ENCODE data around the gene FGGY.
"Not testable (repeated sequence)": the region's sequence is repeated elsewhere in the genome, so short reads cannot be mapped to it uniquely, and the experiment has no call there.

The FGGY gene

DNA sequence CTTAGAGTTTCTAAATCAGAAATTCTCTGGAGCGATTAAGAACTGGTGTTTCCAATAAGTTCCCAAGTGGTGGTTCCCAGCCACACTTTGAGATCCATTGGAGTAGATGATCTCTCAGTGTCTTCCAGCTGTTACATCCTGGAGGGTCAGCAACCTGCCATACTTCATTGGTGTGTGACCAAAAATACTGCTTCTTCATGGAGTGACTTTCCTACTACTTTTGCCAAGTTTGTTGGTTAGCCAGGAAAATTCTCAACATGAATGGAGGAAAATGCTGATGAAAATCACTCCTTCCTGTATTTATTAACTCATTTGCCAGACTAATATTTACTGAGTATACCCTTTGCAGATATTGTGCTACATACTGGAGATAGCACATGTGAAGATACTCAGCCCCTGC lies 186.1 kb downstream of the FGGY start:
- no peak for DNase-seq (ENCODE audit: low read depth in 3 of 3)

DNA sequence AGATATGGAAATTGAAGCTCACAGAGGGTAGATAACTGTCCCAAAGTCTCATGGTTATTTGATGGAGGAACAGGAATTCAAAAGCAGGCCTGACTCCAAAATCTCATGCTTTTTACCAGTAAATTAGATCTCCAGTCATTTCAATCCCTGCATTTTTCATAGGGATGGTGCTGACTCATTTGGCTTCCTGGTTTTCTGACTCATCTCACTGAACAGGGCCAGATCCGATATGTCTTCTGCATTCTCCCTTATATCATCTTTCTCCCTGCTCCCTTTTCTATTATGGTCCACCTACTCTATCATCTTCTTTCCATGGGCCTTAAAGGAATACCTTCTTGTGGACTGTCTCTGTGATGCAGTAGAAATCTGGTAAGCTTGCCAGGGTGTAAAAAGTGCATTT lies 187.2 kb downstream of the FGGY start:
- no peak for DNase-seq (ENCODE audit: low read depth in 3 of 3)

DNA sequence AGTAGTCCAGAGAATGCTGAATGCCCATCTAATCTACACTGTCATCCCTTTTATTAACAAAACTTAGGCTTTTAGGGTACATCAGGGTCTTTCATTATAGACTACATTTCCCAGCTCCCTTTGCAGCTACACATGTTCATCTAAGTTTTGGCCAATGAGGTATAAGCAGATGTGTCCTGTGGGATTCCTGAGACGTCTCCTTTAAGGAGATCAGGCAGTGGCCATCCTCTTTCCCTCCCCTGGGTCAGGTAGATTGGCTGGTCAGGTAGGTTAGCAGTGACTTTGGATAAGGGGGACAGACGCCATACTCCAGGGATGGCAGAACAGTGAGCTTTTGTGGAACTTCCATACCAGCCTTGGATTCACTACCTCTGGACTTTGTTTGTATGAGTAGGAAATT lies 188.3 kb downstream of the FGGY start:
- DNase-seq (ENCODE audit: low read depth in 3 of 3) = no peak

DNA sequence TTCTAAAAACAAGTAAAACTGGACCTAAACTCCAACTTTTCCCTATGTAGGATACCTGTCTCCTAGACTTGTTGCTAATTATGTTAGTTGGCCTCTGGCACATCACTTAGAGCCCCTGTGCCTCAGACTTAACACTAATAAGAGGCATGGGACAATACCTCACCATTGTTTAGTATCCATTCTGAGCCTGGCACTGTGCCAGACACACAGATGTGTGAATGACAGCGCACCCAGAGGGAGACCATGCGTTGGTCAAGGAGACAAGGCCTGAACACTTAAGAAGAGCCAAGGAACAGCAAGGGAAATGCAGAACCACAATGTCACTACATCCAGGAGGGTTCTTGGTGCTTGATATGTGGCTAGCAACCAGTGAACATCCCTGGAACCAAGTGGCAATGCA lies 189.1 kb downstream of the FGGY start:
- no peak for DNase-seq (ENCODE audit: low read depth in 3 of 3)

DNA sequence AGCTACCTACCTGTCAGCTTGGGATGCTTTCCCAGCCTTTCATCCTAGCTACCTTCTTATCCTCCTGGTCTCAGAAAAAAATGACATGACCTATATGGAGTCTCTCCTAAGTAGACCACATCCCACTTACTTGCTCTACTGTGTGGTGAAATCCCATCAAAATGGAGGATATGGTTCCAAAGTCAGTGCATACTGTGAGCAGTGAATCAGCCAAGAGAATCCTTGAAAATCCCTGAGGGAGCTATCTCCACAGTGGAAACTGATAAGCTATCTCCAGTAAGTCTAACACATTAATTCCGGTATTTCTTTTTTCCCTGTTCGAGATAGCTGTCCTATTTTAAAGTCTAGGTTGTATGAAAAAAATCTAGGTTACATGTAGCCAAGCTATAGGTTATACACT lies 189.7 kb downstream of the FGGY start:
- no peak for DNase-seq (ENCODE audit: low read depth in 3 of 3)

DNA sequence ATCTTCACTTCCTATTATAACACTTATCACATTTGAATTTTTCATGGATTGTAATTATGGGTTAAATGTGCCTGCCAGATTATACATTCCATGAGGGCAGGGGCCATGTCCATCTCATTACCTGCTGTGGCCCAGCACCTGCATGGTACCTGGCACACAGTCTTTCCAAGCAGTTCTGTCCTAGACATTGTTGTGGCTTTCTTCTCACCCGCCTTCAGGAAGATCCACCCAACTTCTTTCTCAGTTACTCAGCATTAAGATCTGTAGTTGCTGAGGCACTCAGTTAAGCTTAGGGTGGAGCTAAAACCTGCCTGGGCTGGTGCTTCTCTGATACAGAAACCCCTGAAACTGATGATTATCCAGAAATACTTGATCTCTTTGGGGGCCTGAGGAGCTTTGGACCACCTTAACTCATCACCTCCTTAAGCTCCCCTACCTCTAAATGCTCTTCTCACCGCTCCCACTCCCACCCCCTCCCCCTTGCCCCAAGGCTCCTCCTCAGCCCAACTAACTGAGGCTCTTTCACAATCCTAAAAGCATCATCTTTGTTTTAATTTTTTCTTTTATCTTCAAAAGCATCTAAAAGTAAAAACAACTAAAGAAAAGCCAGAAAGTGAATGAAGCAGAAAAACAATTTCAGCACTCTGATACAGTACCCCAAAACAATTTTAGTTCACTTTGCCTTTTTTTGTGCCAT lies 190.6 kb downstream of the FGGY start:
- no peak for DNase-seq (ENCODE audit: low read depth in 3 of 3)

DNA sequence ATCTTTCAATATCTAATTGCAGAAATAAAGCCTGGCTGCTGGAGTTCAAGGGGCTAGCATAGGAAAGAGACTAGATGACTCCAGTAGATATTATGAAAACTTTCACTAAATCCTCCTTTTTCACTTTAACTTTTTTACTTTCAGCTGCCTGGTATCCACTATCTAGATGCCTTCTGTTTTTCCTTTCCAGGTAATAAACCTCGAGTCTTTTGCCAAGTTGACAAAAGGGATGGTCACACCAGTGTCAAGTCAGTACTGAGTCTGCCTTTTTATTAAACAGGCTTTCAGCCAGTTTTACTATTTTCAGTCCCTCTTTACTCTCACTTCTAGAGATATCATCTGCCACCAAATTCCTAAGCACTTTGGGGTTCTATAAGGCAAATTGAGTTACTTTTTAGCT lies 195.6 kb downstream of the FGGY start:
- DNase-seq (ENCODE audit: low read depth in 3 of 3) = no peak

DNA sequence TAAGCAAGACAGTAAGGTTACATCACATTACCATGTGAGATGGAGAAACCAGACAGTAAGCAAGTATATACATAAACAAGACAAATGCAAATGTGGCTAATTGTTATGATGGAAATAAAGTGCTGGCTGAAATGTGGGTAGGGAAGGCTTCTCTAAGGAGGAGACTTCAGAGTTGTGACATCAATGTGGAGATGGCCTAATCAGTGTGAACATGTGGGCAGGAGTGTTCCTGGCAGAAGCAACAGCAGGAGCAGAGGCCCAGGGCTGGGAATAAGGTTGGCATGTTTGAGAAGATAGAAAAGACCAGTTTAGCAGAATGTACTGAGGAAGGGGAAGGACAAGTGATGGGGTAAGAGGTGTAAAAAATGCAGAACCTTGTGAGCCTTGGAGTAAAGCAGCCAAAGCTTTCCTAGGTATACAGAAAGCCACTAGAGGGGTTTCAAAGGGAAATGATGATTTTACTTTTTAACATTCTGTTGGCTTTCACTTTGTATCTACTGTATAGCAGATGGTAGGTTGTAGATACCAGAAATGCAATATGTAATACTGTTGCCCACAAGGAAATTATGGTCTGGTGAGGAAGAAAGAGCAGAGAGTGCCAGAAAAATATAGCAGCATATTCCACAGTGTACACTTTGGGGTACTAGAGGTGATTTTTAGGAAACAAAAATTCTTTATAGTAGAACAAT lies 197.4 kb downstream of the FGGY start:
- no peak for DNase-seq (ENCODE audit: low read depth in 3 of 3)

DNA sequence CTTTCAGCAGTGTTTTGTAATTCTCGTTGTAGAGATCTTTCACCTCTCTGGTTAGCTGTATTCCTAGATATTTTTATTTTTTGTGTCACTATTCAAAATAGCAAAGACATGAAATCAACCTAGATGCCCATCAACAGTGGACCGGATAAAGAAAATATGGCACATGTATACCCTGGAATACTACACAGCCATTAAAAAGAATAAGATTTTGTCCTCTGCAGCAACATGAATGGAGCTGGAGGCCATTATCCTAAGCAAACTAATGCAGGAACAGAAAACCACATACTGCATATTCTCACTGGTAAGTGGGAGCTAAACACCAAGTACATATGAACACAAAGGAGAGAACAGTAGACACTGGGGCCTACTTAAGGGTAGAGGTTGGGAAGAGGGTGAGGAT lies 199.3 kb downstream of the FGGY start:
- DNase-seq (ENCODE audit: low read depth in 3 of 3) = not testable (repeated sequence)

DNA sequence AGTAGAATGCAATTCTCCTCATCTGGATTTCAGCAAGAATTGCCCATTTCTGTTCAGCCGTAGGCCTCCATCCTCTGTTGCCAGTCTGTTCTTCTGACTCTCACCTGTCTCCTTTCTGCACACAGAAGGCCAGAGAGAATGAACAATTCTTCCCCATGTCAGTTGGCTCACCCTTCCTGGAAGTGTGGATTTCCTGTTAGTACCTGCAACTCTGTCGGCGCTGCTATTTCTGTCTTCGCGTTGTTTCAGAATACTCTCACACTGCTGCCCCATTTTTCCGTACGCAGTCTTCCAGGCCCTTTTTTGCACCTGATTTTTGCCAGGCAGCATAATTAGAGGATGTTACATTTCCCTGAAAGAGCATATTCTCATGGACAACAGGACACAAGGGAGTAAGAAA lies 200.7 kb downstream of the FGGY start:
- no peak for DNase-seq (ENCODE audit: low read depth in 3 of 3)

DNA sequence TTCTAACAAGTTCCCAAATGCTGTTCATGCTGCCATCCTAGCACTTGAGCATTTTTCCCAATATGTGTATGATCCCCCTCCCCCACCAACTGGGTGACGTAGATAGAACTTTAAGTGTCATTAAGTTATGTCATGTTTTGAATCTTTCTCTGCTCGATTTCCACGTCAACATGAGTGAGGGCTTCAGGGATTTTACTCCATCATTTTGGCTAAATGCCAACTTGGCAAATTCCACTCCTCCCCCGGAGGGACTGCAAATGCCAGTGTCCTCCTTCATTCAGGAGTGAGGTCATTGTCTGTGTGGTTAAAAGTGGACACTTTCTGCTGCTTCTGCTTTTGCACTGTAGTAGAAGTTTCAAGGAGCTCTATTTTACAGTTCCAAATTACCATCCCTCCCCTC lies 201.7 kb downstream of the FGGY start:
- DNase-seq (ENCODE audit: low read depth in 3 of 3) = no peak

DNA sequence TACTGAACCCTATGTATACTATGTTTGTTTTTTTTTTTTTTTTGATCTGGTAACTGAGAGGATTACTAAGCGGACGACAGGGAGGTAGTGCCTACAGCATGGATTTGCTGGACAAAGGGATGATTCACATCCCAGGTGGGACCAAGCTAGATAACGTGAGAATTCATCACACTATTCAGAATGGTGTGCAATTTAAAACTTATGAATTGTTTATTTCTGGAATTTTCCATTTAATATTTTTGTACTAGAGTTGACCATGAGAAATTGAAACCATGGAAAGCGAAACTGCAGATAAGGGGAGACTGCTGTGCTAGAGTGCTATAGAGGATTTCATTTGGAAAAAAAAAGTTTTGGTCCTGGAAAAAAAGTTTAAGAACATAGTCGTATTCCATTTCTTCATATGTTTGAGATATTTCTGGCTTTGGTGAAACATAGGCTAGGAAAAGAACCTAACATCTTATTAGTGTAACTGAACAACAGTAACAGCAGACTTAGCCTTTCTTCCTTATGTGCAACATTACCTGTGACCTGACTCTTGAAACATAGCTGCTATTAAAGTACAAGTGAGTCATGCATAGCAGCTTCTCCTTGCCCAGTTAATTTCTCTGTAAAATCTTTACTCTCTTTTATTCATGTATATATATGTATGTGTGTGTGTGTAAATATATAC lies 202.5 kb downstream of the FGGY start:
- DNase-seq (ENCODE audit: low read depth in 3 of 3) = no peak

DNA sequence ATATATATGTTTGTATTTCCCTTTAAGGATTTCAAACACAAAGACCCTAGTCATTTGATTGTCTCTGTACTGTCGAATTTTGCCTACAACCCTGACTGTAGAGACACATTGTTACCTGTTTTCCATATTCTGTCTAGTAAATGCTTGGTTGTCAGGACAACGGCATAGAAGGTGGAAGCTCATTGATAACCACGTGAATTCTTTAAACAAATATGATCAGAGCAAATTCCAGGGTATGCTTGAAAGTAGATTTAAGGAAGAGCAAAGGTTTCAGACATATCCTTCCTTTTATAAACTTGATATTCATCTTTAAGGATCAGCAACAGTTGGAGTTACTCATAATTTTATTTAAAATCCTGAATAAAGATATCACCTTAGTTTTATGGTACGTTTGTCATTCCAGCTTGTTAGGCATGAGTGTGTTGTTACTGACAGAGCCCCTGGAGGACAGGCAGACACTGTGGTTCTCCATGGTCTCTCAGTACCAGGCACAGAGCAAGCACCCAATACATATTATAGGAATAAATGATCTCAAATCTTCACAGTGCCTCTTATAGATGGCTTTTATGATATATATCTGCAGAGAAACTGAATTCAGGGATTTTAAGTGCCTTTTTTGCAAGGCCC lies 203.2 kb downstream of the FGGY start:
- no peak for DNase-seq (ENCODE audit: low read depth in 3 of 3)

DNA sequence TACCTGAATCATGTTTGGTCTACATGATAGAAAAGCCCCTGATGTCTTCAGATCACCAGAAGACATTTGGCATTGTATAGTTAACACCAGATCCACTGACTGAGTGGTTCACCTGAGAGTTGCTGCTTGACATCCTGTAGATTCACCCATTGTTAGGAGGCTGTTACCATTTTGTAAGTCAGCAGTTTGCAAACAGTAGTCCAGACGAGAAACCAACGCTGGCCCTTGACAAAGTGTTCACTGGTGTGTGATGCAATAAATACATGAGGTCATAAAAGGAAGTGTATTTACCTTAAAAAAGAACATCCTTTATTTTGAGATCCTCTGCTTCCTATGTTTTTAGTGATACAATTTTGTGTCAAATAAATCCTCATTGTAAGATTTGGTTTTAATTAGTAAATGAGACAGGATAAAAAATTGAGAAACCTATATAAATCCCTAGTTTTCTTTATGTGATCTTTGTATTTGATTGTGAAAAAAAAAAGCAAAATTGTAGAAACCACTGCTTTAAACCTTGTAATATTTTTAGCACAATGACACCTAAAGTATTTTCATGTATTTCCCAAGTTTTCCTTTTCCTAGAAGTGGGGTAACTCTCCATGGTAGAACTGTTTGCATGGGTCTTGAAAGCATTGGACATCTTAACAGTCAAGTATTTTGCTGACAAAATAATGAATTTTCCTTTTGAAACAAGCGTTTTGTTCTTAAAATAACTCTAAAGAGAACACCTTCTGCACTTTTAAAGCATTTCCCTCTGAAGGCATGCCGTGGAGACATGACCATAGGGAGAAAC lies 204.3 kb downstream of the FGGY start:
- DNase-seq (ENCODE audit: low read depth in 3 of 3) = no peak

DNA sequence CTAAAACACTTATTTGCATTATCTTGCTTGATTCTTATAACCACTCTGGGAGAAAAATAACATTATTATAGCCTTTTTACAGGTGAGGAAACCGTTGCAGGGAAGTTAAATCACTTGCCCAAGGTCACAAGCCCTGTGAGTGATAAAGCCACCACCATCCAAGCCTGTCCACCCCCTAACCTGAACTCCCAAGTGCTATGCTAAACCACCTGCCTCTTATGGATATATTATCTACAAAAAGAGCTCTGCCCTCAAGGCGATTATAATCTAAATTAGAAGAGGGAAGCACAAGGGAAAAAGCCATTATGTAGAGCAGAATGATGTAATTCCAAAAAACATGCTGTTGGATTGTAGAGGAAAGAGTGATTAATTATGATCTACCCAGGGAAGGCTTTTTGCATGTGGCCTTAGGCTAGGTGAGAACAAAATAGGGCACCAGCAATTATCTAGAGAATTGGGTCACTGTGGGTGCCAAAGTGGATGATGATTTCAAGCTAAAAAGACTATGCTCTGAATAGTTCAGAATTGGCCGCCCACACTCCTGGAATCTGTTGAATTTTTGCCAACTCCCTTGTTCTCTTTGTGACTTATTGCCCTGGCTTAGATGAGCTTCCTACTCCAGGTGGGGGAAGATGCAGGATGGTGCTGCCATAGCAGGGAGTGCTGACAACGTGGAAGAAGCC lies 205.3 kb downstream of the FGGY start:
- no peak for DNase-seq (ENCODE audit: low read depth in 3 of 3)

DNA sequence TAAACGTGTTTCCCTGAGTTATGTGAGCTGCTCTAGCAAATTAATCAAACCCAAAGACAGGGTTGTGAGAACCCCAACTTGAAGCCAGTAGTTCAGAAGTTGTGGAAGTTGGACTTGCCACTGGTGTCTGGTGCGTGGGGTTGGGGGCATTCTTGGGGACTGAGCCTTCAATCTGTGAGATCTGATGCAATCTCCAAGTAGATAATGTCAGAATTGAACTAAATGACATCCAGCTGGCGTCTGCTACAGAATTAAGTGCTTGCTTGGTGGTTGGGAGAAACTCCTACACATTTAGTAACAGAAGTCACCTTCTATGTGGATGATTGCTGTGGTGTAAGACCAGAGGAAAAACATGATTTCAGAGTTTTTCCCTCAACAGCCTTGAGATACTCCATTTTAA lies 207.4 kb downstream of the FGGY start:
- DNase-seq (ENCODE audit: low read depth in 3 of 3) = no peak

DNA sequence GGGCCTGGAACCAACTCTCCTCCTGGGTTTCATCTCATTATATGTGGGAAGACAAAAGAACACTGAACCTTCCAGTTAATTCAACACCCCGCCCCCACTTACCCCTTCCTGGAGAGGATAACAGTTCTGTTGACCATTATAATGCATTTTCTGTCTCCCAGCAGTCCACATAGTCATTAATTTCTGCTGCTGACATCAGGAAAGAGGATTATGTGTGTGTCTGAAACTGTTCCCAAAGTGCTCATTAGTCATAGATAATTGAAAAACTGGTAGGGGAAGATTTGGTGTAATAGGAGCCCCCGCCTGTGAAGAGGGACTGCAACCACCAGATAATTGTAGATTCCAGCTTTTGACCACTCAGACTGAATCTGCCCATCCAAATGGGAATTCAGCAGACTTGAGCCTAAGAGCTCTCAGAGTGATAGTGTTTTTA lies 208.7 kb downstream of the FGGY start:
- DNase-seq (ENCODE audit: low read depth in 3 of 3) = no peak

DNA sequence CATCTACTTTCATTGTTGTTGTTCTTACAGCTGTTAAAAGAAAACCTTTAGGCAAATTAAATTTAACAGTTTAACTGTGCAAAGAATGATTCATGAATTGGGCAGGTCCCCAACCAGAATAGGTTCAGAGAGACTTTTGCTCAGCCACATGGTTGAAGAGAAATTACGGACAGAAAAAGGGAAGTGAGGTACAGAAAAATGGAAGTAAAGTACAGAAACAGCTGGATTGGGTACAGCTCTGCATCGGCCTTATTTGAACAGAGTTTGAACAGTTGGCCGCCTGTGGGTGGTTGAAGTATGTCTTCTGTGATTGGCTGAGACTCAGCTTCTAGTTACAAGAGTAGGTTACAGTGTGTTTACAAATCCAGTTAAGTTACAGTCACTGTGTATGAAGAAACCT lies 210.1 kb downstream of the FGGY start:
- DNase-seq (ENCODE audit: low read depth in 3 of 3) = no peak

DNA sequence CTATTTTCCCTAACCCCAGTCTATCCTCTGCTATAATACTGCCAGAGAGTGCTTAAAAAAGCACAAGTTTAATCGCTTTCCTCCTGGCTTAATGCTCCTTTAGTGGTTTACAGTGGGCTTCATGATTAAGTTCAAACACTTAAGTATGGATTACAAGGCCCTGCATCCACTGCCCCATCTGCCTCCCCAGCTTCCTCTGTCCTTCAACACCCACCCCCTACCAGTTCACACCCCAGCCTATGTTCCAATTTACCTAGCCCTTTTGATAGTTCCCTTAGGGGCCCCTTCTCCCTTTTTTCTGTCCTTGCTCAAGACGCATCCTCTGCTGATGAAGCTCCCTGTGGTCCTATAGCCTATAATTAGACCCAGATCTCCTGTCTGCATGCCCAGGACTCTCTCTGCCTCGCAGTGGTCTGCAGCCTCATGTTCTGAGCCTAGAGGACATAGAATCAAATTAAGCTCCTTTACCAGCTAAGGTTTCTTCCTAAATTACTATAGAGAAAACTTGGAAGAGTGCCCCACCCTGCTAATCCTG lies 212.5 kb downstream of the FGGY start:
- DNase-seq (ENCODE audit: low read depth in 3 of 3) = no peak

DNA sequence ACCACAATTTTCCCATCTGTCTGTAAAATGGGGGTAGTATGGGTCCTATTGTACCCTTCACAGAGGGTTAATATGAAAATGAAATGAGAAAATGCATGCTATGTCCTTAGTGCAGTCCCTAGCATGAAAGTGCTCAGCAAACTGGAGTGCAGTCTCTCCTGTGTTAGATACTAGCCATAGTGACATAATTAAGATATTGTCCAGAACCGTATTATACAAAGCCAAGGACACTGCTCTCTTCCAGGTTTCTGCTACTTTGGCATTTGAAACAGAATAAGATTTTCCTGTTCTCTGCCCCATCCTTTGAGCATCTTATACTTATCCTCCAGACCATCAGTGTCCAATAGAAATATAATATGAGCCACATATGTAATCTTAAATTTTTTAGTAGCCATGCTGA lies 213.4 kb downstream of the FGGY start:
- DNase-seq (ENCODE audit: low read depth in 3 of 3) = no peak
